Panc1 (cell line): ENCODE data around the gene KIF26B. TPM values are rescaled to one million over a fixed set of nuclear protein-coding genes. Genes with fewer than 3 reads are reported as not detected.

Experiments used
- ATAC-seq: fragments of 200-7000 bp; cut with Tn5 transposase; 2 replicates; pipeline ENCODE4 v1.9.1; 2020; ENCODE audit warnings: mild to moderate bottlenecking, moderate library complexity
- BruUV-seq: library from RNA; stranded (reverse); fragments of 400-500 nt; replicated peaks from 2 replicates; lab custom pipeline; 2021; lab: Mats Ljungman, UMichigan
- CTCF ChIA-PET: fragments of 300-600 bp; sonication (Branson Sonifier 250); formaldehyde crosslinking; loops from one replicate; lab custom pipeline; 2022; ENCODE audit warnings: antibody characterized with exemption; lab: Charles Lee
- POLR2A ChIA-PET: fragments of 300-600 bp; sonication (Branson Sonifier 250); formaldehyde crosslinking; loops from one replicate; lab custom pipeline; 2022; ENCODE audit warnings: antibody characterized with exemption; lab: Charles Lee
- DNase-seq: peaks from one replicate; pipeline ENCODE4 v3.0.0-alpha.2; 2010; ENCODE audit warnings: low read depth, low spot score
- H3K27ac ChIP-seq: 2 replicates; pipeline ENCODE4 v1.5.1; 2011; ENCODE audit warnings: mild to moderate bottlenecking, low read length, inconsistent platforms
- H3K27me3 ChIP-seq: fragments of 200-500 bp; sonication (Bioruptor generic); 2 replicates; pipeline ENCODE4 v1.6.0; 2014; ENCODE audit warnings: low read length, inconsistent platforms; ENCODE audit not compliant: control insufficient read depth, insufficient read depth
- H3K36me3 ChIP-seq: fragments of 200-500 bp; sonication (Bioruptor generic); 2 replicates; pipeline ENCODE4 v1.5.1; 2014; ENCODE audit warnings: inconsistent platforms, mild to moderate bottlenecking, low read length, moderate library complexity; ENCODE audit not compliant: control insufficient read depth, insufficient read depth
- H3K4me1 ChIP-seq: 2 replicates; pipeline ENCODE4 v1.5.1; 2011; ENCODE audit warnings: inconsistent platforms, mild to moderate bottlenecking, low read length, moderate library complexity; ENCODE audit not compliant: control insufficient read depth, insufficient read depth
- H3K4me3 ChIP-seq, 2 experiments: 2 replicates each; pipeline ENCODE4 v1.5.1; 2011 to 2012; ENCODE audit warnings: low read depth in 2 of 2, low read length in 2 of 2, mild to moderate bottlenecking in 2 of 2, inconsistent platforms in 1 of 2, moderate library complexity in 1 of 2
- H3K9me3 ChIP-seq: fragments of 200-500 bp; sonication (Bioruptor generic); 2 replicates; pipeline ENCODE4 v1.5.1; 2014; ENCODE audit warnings: low read depth, mild to moderate bottlenecking, inconsistent platforms, low read length, moderate library complexity; ENCODE audit not compliant: control insufficient read depth, insufficient read depth
- CTCF ChIP-seq: fragments of 450-650 bp; IDR thresholded peaks from 2 replicates; pipeline ENCODE4 v1.5.1; 2017; ENCODE audit warnings: mild to moderate bottlenecking
- POLR2AphosphoS5 ChIP-seq: IDR thresholded peaks from 2 replicates; pipeline ENCODE4 v1.6.1; 2012; ENCODE audit warnings: mild to moderate bottlenecking, low read depth, low read length, moderate library complexity
- REST ChIP-seq, 2 experiments: IDR thresholded peaks; 2 replicates each; pipeline ENCODE4 v1.6.1; 2011 to 2012; ENCODE audit warnings: low read depth in 2 of 2, control low read depth in 1 of 2, low read length in 1 of 2, mild to moderate bottlenecking in 1 of 2, moderate library complexity in 1 of 2; ENCODE audit not compliant: insufficient read depth in 1 of 2
- SIN3A ChIP-seq: IDR thresholded peaks from 2 replicates; pipeline ENCODE4 v1.6.1; 2012; ENCODE audit warnings: low read depth, mild to moderate bottlenecking, low read length, moderate library complexity, borderline replicate concordance; ENCODE audit not compliant: insufficient read depth
- TCF7L2 ChIP-seq: IDR thresholded peaks from 2 replicates; pipeline ENCODE4 v1.6.1; 2011; ENCODE audit warnings: mild to moderate bottlenecking, low read depth, low read length, inconsistent platforms
- in situ Hi-C: cut with HindIII; loops from 2 replicates; pipeline ENCODE4 v1.10.0; 2016; ENCODE audit warnings: low sequenced_read_pairs, low pct_unique_long_range_greater_than_20kb
- intact Hi-C: fragments of 100-400 bp; cut with micrococcal nuclease; formaldehyde crosslinking; loops from one replicate; pipeline ENCODE4 v1.10.0; 2022; ENCODE audit not compliant: unreplicated experiment
- total RNA-seq: library from RNA; stranded (reverse); gene quantifications from one replicate; pipeline ENCODE4 v1.2.1, GENCODE V29; 2021; ENCODE audit not compliant: unreplicated experiment

The KIF26B gene
- total RNA-seq, 1 experiment from 2014 or later: 0.33 TPM

- intact Hi-C loops (no loop called here), in situ Hi-C loops (no loop called here)
- H3K27me3 ChIP-seq: no peaks in the 10 kb centered on the region
- TF ChIP-seq REST (IDR thresholded peaks at IDR 0.05; ENCODE audit: insufficient read depth in 1 of 2, low read depth in 2 of 2, low read length in 1 of 2) (no peak), CTCF (no peak), SIN3A (no peak), POLR2AphosphoS5 (no peak), TCF7L2 (no peak)
- H3K4me3 ChIP-seq: no peak overlapping the region
- no peaks in the 10 kb centered on the region for H3K9me3 ChIP-seq
- DNase-seq (no peak), ATAC-seq (no peak)
- CTCF ChIA-PET: no interaction called here
- H3K4me1 ChIP-seq: no peaks in the 10 kb centered on the region; the same call in 1 of the 2 replicates
- BruUV-seq: no TSS peak
- H3K27ac ChIP-seq: no peak overlapping the region
- no peaks in the 10 kb centered on the region for H3K36me3 ChIP-seq
- POLR2A ChIA-PET: no interaction called here
Observed at GRCh38 chr1:245222931-245223595, 68.3 kb downstream of the KIF26B start.

GRCh38 chr1:245225322-245226202, 70.8 kb downstream of the KIF26B start:
- no peaks in the 10 kb centered on the region for H3K36me3 ChIP-seq
- H3K27ac ChIP-seq: no peak overlapping the region
- H3K27me3 ChIP-seq: no peaks in the 10 kb centered on the region
- in situ Hi-C loops: no loop called here
- no peaks in the 10 kb centered on the region for H3K9me3 ChIP-seq
- POLR2A ChIA-PET: no interaction called here
- no peak overlapping the region for H3K4me3 ChIP-seq
- intact Hi-C loops: no loop called here
- TF ChIP-seq CTCF (no peak), POLR2AphosphoS5 (no peak), TCF7L2 (no peak), SIN3A (no peak), REST (IDR thresholded peaks at IDR 0.05; ENCODE audit: insufficient read depth in 1 of 2, low read depth in 2 of 2, low read length in 1 of 2) (no peak)
- BruUV-seq: no TSS peak
- CTCF ChIA-PET: no interaction called here
- H3K4me1 ChIP-seq: no peaks in the 10 kb centered on the region; the same call in 1 of the 2 replicates
- ATAC-seq: no peak
- DNase-seq: no peak
